AG08396 (cell line): ENCODE measurements around the gene SEPTIN12.
"Not testable (repeated sequence)": the region's sequence is repeated elsewhere in the genome, so short reads cannot be mapped to it uniquely, and the experiment has no call there.

ENCODE experiments used
- DNase-seq: peaks from one replicate; pipeline ENCODE4 v3.0.0; 2012; ENCODE audit warnings: low spot score, mixed read lengths

Gene SEPTIN12

DNA sequence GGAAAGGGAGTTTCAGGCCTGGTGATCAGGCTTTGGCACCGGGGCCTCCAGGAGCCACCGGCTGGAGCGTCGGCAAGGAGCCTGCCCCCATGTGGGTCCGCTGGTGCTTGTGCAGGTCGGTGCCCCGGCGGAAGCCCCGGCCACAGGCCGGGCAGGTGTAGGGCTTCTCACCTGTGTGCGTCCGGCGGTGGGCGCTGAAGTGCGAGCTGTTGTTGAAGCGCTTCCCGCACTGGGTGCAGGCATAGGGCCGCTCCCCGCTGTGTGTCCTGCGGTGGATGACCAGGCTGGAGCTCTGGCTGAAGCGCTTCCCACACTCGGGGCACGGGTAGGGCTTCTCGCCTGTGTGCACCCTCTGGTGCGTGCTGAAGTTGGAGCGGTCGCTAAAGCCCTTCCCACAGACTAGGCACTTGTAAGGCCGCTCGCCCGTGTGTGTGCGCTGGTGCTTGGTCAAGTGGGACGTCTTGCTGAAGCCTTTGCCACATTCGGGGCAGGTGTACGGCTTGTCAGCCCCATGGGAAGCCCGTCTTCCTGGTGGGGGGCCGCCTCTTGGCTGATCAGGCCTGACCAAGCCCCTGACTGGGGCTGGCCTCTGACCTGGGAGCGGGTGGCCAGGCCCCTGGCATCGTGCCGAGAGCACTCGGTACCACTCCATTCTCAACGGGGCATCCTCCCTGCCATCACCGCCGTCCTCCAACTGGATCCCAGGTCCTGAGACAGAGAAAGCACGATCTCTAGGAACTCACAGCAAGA lies 35.6 kb downstream of the SEPTIN12 start:
- no peak for DNase-seq

DNA sequence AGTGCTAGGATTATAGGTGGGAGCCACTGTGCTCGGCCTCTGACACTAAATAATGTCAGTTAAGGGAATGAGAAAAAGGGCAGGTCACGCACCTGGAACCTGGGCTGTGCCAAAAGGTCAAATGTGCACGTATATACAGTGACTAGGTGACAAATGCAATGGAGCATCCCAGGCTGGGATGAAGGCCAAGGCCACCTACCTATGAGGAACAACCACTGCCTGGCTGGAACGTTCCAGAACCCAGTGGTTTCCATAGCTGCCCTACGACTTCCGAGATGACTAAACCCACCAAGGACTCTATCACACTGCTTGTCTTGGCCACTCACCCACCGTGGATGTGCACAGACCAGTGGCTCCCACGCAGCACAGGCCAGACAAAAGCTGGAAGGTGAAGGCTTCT lies 37.2 kb downstream of the SEPTIN12 start:
- DNase-seq, result no peak

- no peak for DNase-seq
Observed at GRCh38 chr16:4749700-4750257, 38.4 kb downstream of the SEPTIN12 start.

DNA sequence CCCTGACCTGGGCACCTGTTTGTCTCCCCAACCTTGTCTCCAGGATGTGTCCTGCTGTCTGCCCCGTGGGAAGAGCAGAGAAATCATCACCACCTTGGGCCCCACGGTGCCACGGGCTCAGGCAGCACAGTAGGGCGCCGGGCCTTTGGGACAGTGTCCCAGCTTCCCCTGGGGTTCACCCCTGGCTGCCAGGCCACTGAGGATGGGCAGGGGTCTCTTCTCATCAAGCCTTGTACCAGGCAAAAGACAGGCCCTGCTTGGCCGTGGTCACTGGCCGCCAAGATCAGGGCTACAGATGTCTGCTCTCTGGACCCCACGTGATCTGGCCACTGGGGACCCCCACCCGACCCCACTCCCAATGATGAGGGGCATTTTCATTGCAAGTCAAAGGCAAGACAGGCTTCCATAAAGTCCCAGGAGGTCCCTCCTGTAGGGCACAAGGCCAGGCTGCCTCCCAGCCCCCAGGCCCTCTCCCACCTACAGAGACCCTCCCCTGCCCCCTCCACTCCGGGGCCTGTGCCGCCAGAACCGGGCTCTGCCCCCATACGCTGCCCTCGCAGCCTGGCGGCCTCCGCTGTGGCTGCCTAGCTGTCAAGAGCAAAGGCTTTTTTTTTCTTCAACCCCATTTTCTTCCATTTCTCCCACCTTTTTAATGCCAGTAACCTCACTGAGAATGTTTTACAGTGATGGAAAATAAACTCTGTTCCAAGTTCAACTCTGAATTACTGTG lies 39.3 kb downstream of the SEPTIN12 start:
- DNase-seq, result no peak

- no peak for DNase-seq
Observed at GRCh38 chr16:4747906-4748681, 40.1 kb downstream of the SEPTIN12 start.

GRCh38 chr16:4746991-4747574 lies 41.1 kb downstream of the SEPTIN12 start:
- DNase-seq, result no peak

- no peak for DNase-seq
Observed at GRCh38 chr16:4746215-4746614, 41.9 kb downstream of the SEPTIN12 start.

- DNase-seq, result no peak
Observed at GRCh38 chr16:4745274-4745569, 42.9 kb downstream of the SEPTIN12 start.

DNA sequence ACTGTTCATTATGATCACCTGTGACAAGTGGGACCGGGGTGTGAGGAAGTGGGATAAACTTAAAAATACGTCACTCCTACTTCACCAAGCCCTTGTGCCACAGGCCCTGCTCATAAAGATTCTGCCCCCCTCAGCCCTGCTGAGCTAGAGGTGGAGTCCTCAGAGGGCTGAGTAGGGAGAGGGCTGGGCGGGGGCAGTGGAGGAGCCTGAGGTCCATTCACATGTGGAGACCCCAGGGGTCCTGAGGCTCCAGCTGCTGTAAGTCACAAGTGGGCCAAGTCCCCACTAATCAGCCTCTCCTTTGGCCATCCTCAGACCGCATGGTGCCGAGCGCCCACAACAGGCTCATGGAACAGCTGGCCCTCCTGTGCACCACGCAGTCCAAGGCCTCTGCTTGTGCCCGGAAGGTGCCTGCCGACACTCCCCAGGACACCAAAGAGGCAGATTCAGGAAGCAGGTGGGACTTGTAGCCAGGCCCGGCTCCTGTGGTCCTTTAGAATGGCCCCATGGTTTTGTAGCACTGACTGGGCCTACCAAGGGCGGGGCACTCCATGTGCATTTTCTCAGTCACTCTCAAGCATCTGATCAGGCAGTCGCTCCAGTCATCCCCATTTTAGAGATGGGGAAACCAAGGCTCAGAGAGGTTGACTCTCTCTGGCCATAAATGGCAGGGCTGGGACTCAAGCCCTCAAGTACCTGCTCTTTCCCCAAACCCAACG lies 43.4 kb downstream of the SEPTIN12 start:
- DNase-seq, result no peak

DNA sequence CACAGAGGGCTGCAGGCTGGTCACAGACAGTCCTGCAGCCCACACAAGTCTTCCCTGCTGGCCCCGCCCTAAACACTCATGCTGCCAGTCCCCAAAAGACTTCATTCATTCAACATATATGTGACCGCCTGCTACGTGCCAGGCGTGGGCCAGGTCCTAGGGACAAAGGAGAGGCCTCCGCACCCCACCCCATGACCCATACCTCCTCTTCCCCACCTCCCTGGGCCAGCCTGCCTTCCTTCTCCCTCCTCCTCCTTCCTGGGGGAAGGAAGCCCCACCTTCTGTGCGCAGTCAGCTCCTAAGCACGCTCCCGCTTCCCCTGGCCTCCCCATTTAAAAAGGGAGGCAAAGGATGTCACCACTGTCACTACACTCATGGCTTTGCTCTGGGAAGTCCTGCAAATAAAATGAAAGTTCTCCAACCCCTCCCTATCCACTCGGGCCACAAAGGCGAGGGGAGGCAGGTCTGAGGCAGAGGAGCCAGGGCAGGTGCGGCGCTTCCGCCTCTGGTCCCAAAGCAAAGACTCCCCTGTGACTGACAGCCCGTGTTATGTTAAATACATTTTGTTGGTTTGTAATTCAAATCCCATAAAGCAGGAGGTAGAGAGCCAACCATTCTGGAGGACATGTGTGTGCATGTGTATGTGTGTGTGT lies 44.8 kb downstream of the SEPTIN12 start:
- DNase-seq, result no peak

DNA sequence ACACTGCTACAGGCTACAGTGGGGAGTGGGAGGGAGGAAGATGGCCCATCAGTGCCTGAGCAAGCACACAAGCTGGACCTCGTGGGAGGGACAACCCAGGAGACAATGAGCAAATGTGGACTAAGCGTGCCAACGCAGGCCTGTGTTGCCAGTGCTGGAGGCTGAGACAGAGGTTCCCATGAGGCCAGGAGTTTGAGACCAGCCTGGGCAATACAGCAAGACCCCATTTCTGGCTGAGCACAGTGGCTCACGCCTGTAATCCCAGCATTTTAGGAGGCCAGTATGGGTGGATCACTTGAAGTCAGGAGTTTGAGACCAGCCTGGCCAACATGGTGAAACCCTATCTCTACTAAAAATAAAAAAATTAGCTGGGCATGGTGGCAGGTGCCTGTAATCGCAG lies 49.8 kb downstream of the SEPTIN12 start:
- not testable (repeated sequence) for DNase-seq

- no peak for DNase-seq
Observed at GRCh38 chr16:4737545-4737944, 50.6 kb downstream of the SEPTIN12 start.

DNA sequence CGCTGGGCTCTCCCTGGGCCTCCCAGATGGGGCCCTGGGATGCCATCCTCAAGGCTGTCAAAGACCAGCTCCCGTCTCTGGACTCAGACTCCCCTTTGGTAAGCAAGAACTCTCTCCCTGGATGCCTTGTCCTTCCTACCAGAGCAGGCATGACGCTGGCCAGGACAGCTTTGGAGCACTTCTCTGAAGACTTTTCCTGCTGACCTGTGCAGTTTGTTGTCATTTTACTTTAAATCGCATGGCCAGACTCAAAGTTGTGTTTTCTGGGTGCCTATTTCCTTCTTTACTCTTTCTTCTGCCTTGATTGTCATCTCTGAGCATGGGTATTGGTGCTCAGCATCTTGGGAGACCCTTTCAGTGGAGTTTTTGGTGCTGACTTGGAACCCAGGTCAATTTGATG lies 51.6 kb downstream of the SEPTIN12 start:
- no peak for DNase-seq

- DNase-seq, result peak; percentile 93
Observed at GRCh38 chr16:4734730-4735535, 53.2 kb downstream of the SEPTIN12 start.

DNA sequence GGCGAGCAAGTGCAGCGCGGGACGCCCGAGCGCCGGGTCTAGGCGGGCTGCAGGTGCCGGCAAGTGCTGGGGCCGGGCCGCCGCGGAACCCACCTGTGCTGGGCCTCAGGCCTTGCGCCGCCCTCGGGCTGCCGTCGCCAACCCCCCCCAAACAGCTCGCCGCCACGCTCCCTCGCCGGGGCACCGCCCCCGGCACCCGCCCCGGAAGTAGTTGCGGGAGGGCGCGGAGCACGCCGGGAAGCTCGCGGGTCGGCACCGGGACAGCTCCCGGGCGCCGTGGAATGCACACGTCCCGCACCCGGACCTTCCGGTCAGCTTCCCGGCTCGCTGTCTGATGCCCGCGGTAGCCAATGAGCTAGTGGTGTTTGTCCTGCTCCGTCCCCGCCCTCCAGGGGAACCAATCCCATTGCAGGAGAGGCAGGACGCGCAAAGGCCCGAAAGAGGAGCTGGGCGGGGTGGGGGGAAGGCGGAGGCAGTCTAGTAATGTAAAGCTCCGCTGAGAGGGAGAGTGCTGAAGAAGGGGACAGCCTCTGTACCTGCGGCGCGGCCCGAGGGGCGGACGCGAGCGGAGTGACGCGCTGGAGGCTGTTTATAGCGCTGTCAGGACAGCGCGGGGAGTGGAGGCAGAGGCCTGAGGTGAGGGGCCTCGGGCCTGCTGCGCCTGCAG lies 53.9 kb downstream of the SEPTIN12 start, which contains the start of the genes ANKS3 and DNAAF8:
Gene ANKS3, minus strand, starts transcription at position 209 of the 667 bp plus-strand sequence. CDS start 4,122 bp downstream, outside the sequence.
Gene DNAAF8, plus strand, starts transcription at position 475 of the 667 bp plus-strand sequence. CDS start 1,978 bp downstream, outside the sequence.
- peak; percentile 99 for DNase-seq

DNA sequence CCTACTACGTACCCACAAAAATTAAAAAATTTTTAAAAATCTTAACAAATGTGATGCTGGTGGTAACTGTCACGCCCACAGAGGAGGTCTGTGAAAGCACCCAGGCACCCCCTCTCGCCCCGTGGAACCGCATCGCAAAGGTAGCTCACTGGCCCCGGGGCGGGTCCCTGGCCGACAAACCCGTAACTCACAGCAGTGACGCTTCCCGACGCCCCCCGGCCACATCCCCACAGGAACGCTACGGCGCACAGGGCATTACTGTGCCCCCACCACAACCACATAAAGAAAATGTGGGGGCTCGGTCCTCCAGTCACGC lies 54.4 kb downstream of the SEPTIN12 start:
- no peak for DNase-seq

DNA sequence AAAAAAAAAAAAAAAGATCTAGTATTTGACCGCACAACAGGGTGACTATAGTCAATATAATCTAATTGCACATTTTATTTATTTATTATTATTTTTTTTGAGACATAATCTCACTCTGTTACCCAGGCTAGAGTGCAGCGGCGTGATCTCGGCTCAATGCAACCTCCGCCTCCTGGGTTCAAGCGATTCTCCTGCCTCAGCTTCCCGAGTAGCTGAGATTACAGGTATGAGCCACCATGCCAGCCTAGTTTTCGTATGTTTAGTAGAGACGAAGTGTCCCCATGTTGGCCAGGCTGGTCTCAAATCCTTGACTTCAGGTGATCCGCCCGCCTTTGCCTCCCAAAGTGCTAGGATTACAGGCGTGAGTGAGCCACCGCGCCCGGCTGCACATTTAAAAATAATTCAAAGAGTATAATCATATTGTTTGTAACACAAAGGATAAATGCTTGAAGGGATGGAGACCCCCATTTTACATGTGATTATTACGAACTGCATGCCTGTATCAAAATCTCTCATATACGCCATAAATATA lies 54.9 kb downstream of the SEPTIN12 start:
- no peak for DNase-seq

DNA sequence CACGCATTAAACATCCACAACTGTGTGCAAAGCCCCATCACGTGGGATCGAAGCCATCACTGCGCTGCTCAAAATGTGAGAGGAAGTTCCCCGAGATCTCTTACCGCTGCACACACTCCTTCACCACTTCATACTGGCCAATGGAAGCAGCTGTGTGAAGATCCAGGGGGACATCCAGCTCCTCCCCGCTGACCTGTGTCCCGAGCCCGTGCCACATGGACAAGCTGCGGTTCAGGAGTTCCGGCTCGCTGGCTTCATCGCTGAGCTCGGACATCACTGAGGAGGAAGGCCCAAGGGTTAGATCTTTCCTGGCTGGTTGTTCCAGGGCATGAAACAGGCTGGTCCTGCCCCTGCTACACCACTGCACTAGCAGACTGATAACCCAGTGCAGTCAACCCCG lies 58.3 kb downstream of the SEPTIN12 start:
- no peak for DNase-seq

GRCh38 chr16:4728676-4729075 lies 59.5 kb downstream of the SEPTIN12 start:
- no peak for DNase-seq
